DMS114 treated with DMSO at 0.1 percent for 48 hours (cell line): ENCODE results near the gene RALGPS1.

Experiments
- DNase-seq: peaks from one replicate; lab custom pipeline; 2025; ENCODE audit not compliant: unreplicated experiment; lab: John Stamatoyannopoulos, UW

Gene RALGPS1

DNA sequence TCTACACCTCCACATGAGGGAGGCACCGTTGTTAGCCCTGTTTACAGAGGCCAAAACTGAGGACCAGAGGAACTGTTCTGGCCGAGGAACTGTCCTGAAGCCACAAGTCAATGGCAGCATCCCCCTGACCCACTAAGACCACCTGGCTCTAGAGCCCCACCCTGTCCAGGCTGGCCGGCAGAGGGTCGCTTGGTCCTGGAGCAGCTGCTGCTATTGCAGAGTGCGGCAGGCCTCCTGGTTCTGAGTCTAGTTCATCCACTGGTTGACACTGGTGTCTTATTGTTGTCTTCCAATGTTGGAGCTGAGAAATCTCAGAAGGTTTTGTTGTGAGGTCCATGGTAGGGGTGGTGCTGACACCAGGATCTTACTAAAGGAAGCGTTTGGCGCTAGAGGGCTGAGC lies 234.4 kb downstream of the RALGPS1 start:
- no peak for DNase-seq

DNA sequence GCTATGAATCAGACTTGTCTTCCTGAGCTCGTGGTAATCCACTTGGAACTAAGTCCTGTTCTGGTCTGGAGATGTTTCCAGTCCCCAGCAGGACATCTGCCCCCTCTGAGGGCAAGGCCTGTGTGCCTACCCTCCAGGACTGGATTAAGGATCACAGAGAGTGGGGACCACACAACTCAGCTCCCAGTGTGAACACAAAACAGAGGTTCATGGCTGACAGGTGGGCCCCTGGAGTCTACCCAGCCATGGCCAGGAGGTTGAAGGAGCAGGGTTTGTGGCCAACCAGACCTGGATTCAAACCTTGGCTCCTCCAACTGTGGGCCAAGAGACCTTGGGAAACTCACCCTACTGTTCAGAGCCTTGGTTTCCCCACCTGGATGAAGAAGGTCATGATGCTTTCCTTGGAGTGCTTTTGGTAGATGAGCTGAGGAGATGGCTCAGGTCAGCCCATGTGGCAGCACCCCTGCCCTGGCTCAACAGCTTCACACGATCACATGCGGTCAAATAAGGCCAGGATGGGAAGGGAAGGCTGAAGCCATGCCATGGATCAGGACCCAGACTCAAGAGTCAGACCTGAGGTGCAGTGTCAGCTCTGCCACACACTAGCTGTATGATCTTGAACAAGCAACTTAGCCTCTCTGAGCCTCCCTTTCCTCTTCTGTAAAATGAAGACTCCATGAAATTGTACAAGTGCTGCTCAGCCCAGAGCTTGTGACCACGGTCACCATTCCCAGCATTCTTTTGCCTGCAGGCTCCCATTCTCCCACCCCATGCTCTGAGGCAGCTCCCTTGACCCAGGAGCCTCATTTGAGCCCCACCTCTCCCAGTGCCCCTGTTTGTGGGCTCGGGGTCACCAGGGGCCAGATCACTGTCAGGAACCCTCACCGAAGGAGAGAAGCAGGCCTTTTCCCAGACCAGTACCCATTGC lies 235.1 kb downstream of the RALGPS1 start:
- DNase-seq = no peak

DNA sequence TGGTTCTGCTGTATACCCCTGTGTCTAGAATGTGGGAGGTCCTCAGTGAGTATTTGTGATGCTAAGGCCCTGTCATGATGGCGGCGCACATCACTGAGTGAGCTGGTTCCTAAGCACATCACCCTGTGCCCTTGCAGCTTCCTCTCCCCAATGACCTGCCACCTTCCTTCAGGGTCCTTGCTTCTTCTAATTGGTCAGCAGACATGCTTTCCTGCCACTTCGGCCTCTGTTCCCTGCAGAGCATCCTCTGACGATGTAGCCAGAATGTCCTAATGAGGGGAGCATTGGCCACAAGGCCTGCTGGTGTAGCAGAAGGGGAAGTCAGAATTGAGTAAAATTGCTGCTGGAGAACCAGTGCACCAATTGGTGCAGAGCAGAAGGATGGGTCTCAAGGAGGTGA lies 238.9 kb downstream of the RALGPS1 start:
- no peak for DNase-seq

DNA sequence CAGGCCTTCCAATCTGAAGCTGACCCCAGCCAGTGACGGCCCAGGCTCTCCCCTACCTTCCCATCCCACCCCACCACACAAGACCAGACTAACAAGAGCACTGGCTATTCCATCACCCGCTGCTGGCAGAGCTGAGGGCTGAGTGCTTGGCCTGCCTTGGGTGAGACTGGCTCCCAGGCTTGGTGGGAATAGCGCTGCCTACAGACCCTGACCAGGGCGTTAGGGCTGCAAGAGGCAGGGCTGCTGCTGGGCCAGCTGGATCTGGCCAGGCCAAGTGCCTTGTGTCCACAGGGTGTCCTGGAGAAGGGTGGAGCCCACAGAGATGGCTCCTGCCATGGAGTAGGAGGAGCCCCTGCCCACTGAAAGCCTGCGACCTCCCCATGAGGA lies 239.4 kb downstream of the RALGPS1 start:
- no peak for DNase-seq

DNA sequence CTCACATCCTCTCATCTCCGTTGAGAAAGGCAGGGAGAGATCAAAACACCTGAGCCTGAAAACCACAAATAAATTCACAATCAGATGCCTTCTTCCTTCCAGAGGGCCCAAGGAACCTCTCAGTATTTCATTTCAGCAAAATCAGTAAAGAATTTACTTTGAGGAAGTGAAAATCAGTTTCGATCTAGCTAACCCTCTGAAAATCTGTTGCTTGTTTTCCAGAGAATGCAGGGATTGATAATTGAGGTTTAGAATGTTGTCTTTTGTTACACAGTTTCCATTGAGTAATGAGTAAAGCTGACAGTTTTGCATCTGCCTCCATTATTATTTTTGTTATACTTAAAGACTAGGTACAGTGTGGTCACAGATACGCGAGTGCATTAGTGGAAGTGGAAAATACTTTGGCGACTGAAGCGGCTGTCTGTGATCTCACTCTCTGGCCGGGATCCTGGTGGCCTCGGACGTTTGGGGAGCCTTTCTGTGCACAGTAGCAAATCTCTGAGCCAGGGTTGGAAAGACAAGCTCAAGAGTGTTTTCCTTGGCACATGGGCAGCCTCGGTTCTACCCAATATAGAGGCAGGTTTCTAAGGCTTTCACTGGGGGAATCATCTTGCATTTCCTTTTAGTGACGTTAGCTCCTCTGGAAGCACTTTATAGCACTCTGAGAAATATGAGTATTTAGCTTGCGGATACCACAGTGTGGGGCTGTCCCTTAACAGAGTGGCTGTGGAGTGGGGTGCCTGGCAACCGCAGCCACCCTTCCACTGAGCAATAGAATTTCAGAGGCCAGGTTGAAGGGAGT lies 240.0 kb downstream of the RALGPS1 start:
- DNase-seq = no peak

DNA sequence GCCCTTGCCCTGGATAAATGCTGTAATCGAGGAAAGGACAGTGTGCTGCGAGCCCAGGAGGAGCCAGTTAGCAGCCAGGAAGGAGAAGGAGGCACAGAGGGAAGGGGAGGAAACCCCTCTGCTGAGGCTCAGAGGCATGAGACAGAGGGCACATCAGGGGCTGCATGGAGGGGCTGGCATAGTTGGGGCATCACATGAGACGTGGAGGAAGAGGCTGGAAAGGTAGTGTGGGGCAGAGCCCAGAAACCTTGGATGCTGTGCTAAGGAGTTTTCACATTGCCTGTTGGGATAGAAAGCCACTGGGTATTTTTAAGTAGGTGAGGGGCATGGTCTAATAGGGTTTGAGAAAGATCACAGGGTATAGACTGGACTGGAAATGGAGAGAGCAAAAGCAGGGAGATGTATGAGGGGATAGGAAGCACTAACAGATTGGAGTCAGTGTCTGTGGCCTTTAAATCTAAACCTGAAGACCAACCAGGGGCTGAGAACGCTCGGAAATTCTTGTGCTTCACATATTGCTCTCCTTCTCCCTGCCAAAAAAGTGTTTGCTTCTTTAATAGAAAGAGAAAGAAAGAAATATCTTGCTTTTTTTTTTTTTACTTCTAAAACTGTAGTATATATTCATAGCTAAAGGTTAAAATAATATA lies 240.9 kb downstream of the RALGPS1 start:
- DNase-seq = no peak

DNA sequence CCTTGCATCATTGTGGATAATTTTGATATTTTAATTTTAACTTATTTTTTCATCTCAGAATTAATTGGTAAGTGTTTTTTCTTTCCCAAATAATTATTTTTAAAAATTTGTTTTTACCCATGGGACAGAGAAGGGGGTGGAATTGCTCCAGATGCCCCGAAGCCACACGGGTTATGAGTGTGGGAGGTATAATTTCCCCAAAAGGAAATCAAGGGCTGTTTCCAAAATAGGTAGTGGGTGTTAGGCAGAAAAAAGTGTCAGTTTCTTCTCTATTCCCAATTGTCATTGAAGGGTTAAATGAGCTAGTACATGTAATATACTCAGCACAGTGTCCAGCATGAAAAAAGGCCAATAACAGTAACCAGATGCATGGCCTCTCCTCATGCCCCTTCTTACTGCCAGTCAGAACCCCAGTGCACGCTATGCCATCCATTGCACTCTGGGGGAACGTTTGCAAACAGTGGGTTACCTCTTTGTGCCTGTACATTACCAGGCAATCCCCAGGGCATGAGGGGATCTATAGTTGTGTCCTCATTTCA lies 244.3 kb downstream of the RALGPS1 start:
- no peak for DNase-seq

DNA sequence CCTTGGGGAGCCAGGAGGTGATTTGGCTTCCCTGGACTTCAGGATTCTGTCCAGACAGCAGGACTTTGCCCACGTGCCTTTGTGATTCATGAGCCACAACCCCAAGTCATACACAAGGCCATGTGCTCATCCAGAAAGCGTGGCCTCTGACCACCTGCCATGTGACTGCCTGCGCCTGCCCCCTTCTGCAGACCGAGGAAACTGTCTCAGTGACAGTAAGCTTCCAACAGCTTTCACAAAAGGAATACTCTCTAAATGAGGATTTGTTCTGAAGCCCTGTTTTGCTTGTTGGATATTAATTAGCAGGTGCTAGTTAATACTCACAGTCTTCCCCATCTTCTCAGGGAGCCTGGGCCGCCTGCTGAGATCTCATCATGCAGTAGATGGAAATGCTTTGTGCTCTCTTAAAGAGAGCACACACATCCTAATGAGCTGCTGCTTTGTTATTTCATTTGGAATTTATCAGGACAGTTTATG lies 244.8 kb downstream of the RALGPS1 start:
- no peak for DNase-seq

DNA sequence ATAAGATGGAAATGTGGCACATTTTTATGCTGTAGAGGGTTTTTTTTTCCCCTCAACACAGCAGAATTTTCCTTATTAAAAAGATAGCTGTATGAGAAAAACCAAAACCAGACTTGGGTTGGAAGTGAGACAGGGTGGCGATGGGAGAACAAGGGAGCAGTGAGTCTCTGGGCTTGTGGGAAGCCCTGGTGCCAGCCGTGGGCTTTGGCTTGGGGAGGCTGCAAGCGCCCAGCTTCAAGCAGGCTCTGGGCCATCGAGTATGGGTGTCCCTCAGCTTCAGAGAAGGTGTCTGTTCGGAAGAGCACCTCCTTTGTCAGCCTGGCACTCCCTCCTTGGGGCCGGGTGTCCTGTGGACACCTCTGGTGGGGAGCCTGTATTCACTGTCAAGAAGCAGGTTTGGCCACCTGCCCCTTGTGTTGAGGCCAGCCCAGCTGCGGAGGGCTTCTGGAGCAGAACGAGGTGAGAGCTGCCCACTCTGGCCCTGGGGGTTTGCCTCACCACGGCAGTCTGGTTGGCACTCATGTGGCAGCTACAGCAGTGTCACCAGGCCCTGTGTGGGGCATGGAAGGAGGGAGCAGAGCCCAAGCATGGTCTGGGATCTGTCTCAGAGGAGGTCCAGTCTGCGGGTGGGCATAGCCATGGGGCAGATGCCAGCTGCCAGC lies 245.5 kb downstream of the RALGPS1 start:
- no peak for DNase-seq

DNA sequence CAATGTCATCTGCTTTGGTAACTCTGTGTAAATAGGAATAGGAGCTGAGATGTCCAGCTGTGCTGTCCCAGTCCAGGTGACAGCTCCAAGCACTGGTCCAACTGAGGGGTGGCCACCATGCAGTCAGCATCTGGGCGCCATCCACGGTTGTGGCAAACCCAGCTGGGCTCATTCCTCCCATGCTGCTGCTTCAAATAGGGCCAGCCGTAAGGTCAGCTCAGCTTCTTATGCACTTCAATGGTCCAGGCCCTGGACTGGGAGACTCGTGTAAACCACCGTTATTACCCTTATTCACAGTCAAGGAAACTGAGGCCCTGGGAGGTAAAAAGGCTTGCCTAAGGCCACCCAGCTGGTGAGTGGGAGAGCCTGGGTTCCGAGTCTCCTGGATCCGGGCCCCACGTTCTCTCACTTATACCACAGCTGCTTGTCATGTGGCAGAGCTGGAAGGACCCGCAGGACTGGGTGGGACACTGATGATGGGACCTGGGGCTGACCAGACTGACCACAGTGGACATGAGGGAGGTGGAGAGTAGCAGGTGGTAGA lies 246.6 kb downstream of the RALGPS1 start:
- no peak for DNase-seq

DNA sequence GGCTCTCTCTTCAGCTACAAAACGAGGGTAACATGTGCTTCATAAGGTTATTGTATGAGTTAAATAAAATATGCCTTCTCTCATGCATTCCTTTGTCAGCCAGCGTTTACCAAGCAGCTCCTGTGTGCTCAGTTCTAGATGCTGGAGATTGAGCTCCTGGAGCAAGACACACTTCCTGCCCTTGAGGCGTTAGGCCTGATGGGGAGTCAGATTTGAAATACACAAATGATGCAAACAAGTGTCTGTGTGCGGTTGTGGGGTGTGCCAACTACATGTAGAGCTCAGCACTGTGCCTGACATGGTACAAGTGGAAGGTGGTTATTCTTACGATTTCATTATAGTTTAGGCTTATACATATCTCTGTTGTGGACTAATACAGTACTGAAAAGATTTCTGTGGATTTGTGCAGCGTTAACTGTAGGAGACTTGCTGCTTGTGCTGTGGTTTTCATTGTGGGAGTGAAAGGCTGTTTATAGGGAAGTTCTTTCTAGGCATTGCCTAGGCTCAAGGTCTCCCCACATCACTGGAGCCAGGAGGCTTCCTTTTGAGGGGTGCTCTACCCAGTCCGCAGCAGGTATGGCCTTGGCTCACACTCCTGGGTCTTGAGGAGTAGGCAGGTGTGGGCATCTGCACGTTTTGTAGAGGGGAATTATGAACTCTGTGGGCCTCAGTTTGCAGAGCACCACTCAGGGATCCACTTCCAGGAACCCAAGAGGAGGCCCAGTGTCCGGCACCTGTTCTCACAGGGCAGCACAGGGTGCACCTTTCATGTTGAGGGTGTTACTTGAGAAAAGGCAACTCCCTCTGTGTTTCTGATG lies 247.7 kb downstream of the RALGPS1 start:
- no peak for DNase-seq

DNA sequence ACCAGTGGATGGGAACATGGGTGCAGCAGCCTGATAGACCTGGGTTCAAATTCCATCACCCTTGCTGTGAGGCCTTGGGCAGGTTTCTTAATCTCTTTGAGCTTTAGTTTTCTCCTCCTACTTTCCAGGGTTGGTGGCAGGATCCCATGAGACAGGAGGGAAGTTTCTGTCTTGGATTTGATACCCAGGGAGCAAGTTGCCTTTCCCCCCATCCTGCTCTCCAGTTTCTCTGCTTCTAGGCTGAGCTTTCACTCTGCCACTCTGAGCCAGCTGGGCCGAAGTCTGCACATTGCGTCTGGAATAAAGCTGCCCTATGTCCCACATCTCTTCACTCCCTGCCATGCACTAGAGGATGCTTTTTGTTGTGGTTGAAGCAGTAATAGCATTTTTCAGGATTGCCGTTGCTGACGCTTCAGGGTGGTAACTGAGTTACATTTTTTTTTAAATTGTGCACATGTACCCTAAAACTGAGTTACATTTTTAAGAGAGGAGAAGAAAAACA lies 248.3 kb downstream of the RALGPS1 start:
- no peak for DNase-seq

DNA sequence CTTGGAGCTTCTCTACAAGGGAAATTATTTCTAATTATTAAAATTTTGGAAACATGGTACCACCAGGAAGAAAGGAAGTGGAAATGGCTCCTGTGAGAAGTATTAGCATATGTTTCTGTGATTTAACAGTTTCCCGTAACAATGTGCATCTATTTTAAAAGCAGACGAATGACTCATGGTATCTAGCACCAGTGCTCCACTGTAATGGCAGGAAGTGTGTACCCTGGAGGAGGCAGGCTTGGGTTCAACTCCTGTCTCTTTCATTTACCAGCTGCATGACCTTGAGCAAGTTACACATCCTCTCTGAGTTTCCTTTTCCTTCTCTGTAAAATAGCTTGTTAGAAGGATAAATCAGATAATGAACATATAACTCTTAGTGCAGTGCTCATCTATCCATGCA lies 248.8 kb downstream of the RALGPS1 start:
- no peak for DNase-seq

DNA sequence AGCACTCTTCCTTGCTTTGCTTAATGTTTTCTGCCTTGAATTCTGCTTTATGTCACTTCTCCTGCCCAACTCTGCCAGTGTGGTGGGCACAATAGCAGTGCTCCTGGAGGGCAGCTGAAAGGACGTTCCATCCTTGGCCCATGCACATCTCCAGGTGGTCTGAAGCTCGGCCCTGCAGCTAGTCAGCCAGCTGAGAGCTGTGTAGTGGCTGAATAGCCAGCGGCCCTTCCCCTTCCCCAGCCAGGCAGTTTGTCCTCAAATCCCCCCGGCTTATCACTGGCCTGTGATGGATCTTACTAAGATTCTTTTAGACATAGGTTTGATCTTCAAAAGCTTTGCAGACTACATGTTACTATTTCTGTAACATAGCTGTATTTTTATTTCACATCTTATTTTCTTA lies 250.5 kb downstream of the RALGPS1 start:
- no peak for DNase-seq

DNA sequence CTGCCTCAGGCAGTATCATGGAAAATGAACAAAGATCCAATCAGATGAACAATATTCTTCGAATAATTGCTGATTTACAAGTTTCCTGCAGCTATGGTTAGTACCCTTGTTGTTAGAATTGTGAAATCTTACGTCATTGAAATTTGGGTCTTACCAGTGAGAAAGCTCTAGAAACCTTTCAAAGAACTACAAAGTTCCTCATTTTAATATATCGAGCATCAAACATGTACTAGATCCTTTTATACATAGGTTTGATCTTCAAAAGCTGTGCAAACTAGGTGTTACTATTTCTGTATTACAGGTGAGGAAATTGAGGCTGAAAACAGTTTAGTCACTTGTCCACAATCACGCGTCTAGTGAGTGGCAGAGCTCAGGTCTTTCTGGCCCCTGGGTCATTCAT lies 251.5 kb downstream of the RALGPS1 start:
- DNase-seq = no peak

DNA sequence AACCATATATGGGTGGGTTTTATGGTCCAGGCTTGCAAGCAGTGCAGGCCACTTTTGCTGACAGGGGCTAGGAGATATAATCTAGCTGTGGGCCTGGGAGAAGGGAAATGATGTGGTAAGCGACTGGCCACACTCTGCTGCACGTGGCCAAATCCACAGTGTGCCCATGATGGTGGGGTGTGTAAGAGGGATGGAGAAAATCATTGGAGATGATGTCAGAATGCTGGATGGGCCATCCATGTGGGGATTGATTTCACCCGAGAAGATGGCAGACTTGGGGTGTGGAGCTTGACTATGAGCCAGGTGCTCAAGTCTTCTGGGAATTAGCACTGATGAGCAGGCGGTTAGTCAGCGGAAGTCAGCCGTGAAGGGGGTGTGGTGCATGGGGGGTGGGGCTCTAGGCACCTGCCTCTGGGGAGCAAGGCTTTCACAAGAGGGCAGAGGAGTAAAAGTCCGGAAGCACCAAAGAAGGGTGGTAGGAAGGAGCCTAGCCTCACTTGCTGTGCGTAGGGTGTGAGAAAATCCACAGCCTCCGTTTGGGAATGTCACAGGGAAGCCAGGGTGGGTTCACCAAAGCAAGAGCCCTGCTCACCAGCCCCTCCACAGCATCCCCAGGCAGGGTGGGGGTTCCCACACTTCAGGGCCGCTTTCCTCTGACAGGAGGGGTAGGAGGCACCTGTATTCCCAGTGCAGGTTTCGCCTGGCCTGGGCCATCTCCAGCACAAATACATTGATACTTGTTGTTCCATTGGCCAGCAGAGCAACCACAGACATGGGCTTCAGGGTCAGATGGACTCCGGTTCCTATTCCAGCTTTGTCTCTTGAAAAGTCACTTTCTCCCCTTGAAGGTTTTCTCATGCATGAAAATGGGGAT lies 252.3 kb downstream of the RALGPS1 start:
- no peak for DNase-seq

DNA sequence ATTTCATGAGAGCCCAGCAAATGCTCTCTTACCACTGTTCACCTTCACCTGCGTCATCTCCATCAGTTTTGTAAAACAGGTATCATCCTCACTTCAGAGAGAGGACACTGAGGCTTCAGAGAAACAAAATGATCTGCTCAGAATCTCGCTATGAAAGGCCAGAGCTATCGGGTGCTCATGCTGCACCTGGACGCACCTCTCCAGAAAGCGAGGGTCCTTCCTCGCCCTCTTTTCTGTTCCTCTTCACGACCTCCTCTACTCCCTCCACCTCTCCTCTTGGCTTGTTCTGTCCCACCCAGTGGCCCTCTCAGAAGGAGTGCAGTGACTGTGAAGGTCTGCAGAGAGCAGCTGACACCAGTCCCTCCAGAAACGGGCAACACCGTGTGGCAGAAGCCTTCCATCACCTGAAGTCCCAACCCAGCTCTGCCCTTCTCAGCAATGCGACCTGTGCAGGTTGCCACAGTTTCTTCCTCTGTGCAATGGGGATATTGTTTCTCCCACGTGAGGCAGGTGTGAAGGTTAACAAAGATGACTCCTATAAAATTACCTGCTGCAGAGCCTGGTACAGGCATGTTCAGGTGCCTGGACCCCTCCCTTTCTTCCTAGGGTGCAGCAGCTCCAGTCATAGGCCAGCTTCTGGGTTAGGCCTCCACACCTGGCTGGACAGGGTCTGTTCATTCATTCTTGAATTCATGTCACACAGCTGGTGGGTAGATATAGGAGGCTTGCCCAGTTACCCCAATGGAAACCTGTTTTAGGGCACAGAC lies 253.2 kb downstream of the RALGPS1 start:
- no peak for DNase-seq
